HG03103 (cell line): ENCODE measurements around the gene ZFR2.
"Not testable (repeated sequence)": the region's sequence is repeated elsewhere in the genome, so short reads cannot be mapped to it uniquely, and the experiment has no call there.

ENCODE experiments used
- ATAC-seq: cut with Tn5 transposase; IDR thresholded peaks from one replicate; pipeline ENCODE4 v1.9.1; 2021; ENCODE audit warnings: low read depth; ENCODE audit not compliant: unreplicated experiment

The ZFR2 gene

DNA sequence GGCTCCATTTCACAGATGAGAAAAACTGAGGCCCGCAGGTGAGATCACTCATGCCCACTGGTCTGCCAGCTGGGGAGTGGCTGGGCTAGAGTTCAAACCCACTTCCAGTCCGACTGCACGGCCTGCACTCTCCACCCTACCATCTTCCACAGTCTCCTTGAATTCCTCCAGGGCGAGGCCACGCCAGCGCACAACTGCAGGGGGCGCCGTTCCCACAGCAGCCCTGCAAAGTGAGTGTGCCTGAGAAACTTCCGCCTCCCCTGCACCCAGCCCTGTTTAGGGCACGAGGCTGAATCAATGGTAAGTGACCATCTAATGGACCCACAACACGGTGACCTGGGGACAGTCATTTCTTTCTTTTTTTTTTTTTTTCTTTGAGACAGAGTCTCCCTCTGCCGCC, 10.8 kb upstream of the ZFR2 start:
- ATAC-seq = no peak

- not testable (repeated sequence) for ATAC-seq
Observed at GRCh38 chr19:3874695-3875094, 5.9 kb upstream of the ZFR2 start.

- no peak for ATAC-seq
Observed at GRCh38 chr19:3873151-3873550, 4.3 kb upstream of the ZFR2 start.

- no peak for ATAC-seq
Observed at GRCh38 chr19:3867971-3868769, 668 bp downstream of the ZFR2 start.

DNA sequence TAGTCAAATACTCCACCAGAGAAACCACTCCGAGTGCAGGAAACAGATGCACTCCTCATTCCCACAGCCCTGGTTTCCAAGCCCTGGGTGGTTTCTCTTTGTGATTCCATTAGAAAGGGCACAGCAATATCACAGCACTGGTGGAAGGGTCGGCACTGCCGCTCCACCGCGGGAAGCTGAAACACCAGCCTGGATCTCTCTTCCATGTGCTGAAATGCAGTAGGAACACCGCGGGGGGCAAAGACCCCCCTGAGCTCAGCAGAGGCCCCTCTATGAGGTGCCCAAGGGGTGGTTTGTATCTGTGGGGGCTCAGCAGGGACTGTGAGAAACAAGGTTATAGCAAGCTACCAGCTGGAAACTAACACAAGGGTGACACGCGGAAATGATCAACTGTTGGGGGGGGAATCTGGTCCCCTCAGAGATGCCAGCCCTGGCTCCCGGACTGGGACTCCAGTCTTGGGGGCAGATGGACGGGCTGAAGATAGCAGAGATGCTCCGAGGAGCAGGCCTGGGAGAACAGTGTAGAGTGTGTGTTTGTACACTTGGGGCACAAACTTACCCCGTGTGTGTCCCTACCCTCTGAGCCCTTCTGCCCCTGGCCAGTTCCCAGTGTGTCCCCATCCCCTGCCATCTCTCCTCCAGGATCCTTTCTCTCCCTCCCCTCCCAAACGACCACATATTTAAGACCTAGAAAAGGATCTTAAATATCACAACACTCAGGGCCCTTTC, 1.8 kb downstream of the ZFR2 start:
- no peak for ATAC-seq

DNA sequence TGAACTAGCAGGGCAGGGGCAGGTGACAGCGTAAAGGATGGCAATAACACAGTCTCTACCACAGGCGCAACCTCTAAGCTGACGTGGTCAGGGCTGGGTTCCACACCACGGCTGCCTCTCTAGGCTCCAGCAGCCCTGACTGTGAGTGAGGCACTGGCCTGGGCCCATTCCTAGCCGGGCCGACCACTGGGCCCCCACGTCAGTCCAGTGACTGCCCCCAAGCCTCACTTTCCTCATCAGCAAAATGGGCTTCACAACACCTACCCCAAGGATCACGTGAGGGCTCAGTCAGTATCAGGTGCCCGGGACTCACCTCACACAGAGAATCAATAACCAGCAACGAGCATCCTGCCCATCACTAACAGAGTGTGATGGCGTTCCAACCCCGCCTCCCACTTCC, 5.2 kb downstream of the ZFR2 start:
- ATAC-seq = no peak

DNA sequence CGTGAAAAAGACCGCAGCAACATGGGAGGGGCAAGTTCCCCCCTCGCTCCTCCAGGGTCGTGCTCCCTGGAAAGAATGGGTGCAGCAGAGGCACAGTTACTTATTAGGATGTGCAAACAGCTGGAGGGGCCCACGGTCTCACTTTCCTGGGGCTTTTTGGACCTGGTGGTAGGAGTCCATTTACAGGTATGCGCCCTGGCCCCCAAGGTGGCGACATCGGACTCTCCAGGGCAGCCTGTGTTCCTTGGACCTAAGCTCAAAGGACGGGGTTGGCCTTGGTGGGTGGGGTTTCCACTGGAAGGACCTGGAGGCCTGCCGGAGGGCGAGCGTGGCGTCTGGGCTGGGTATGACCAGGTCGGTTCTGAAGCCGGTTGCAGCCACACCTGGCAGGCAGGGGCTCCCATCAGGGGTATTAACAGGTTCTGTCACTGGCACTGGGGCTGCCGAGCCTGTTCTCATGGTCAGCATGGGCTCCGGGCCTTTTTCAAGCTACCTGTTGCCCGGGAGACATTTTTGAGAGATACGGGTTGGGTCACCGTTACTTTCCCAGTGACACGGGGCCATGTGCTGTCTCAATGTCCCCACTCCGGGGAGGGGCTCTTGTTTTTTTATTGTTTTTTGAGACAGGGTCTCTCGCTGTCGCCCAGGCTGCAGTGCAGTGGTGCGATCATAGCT, 5.9 kb downstream of the ZFR2 start:
- no peak for ATAC-seq

DNA sequence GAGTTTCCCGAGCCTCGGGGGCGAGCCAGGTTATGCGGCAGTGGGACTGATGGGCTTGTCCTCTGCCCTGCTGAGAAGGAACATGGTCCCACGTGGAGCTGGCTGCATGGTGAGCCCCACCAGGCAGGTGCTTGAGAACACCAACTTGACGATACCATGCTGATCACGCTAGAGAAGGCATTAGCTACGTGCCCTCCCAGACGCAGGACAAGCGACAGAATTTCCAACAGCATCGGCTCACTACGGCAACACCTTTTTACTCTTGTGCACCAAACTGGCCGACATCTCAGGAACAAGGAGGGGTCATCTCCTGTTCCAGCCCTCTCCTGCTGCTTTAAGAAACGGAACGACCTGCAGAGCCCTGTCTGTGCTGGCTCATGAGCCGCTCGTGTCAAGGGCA, 8.3 kb downstream of the ZFR2 start:
- no peak for ATAC-seq

GRCh38 chr19:3857449-3858003, 11.3 kb downstream of the ZFR2 start:
- ATAC-seq = no peak

GRCh38 chr19:3855320-3855719, 13.5 kb downstream of the ZFR2 start:
- no peak for ATAC-seq

DNA sequence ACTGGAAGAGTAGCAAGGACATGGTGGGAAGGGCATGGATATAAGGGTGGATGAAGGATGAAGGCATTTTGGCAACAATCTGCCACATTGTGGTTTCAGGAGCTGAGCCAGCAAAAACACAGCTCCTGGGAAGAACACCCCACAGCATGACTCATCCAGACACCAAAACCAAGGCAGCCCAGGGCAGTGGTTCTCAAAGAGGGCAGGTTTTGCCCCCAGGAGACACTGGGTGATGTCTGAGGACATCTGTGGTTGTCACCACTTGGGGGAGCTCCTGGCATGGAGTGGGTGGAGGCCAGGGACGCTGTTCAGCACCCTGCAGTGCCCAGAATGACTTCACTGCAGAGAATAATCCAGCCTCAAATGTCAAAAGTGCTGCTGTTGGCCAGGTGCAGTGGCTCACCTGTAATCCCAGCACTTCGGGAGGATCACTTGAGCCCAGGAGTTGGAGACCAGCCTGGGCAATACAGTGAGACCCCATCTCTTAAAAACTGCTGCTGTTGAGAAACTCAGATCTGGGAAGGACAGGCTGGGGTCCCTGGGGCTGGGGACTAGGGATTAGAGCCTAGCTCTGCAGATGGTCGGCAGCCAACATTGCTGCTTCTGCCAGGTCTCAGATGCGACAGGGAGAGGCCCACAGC, 16.1 kb downstream of the ZFR2 start:
- ATAC-seq = no peak

DNA sequence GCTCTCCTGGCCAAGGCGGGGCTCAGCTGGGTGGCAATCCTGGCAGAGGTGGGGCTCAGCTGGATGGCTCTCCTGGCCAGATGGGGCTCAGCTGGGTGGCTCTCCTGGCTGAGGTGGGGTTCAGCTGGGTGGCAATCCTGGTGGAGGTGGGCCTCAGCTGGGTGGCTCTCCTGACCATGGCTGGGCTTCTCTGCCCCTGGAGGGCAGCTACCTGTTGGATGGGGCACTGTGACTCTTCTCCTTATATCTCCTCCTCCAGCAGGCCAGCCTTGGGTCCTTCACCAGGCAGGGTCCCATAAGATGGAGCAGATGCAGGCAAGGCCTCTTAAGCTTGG, 16.7 kb downstream of the ZFR2 start:
- ATAC-seq = no peak

DNA sequence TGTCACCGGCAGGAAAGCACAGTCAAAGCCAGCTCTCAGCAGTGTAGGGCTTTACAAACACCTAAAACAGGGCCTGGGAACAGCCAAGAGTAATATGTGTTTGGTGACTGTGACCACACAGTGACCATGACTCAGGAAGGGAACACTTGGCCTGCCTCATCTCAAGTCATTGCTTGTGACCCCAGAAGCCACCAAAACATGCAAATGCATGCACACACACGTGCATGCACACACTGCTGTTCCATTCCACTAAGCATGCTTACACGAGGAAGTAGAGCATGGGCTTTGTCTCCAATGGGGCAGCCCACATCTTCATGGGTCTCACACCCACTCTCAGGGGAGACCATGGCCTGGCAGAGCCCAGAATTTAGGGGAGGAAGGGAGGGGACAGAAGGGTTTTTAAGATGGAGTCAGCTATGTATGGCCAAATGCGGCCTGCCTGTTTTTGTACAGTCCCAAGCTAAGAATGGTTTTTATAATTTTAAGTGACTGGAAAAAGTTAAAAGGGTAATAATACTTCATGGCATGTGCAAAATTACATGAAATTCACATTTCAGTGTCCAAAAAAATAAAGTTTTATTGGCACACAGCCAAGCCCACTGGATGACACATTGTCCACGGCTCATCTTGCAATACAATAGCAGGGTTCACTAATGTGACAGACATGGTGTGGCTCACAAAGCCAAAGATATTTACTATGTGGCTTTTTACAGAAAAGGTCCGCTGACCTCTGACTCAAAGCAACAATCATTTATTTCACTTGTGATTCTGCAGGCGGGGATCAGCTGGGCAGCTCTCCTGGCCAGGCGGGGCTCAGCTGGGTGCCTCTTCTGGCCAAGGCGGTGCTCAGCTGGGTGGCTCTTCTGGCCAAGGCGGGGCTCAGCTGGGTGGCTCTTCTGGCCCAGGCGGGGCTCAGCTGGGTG, 17.3 kb downstream of the ZFR2 start:
- ATAC-seq = no peak

DNA sequence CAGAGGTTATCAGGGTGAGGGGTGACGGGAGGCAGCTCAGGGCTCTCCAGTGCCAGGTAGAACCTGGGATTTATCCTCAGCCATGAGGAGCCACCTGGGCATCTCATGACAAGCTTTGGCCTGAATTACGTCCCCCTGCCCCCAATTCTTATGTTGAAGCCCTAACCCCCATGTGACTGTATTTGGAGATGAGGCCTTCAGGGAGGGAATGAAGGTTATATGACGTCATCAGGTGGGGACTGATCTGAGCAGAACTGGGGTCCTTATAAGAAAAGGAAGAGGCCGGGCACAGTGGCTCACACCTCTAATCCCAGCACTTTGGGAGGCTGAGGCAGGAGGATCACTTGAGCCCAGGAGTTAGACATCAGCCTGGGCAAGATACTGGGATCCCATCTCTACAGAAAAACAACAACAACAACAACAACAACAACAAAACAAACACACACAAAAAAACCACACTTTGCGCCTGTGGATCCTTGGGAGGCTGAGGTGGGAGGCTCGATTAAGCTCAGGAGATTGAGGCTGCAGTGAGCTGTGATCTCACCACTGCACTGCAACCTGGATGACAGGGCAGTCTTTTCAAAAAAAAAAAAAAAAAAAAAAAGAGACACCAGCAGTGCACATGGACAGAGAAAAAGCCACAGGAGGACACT, 18.4 kb downstream of the ZFR2 start:
- ATAC-seq = no peak

DNA sequence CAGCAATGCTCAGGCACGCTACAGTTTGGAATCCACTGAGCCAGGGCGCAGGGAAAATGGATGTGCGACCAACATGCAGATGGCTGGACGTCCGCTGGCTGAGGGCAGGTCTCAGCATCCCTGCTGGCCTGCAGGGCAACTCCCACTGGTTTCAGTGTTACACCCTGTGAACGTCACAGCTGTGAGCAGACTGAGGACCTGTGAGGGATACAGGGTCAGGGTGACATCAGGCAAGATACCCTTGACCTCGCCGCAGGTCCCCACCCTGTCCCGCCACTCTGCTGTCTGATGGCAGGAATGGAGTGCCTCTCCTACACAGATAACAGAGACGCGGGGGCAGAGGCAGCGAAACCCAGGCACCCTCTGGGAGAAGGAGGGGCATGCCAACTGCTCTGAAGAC, 19.1 kb downstream of the ZFR2 start:
- no peak for ATAC-seq

GRCh38 chr19:3849092-3849491, 19.7 kb downstream of the ZFR2 start:
- ATAC-seq = no peak

DNA sequence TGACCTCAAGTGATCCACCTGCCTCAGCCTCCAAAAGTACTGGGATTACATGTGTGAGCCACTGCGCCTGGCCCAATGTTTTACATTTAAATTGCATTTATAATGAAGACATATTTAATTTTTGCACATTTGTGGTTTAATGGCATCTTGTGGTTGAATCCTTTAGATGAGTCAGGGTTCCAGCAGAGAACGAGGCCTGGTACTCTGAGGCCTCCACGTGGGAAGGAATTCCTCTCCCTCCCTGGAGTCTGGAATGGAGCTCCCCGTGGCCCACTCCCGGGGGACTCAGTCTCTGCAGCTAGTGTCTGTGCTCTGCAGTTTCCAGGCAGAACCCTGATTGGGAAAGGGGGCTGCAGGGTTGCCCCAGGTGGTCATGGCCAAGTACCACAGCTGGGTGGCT, 24.2 kb downstream of the ZFR2 start:
- ATAC-seq = no peak

- no peak for ATAC-seq
Observed at GRCh38 chr19:3842948-3843347, 25.9 kb downstream of the ZFR2 start.

- no peak for ATAC-seq
Observed at GRCh38 chr19:3840804-3841203, 28.0 kb downstream of the ZFR2 start.
